Tibial artery (tissue), 4 donors: ENCODE data around the gene SNX5.

ENCODE experiments used
- DNase-seq, 2 donors: peaks; one replicate each; pipeline ENCODE4 v3.0.0-alpha.2; 2019
- H3K27ac ChIP-seq, 2 donors: fragments of 200-600 bp; sonication (generic) in 1 of 2; 1 replicate in 1 of 2; 2 replicates in 1 of 2; pipeline ENCODE4 v1.5.1; 2018 to 2019; ENCODE audit warnings: mild to moderate bottlenecking in 1 of 2
- H3K27me3 ChIP-seq, 2 donors: fragments of 200-600 bp; sonication (generic) in 1 of 2; one replicate each; pipeline versions ENCODE4 v1.5.1 to v1.6.0; 2016 to 2019
- H3K36me3 ChIP-seq, 3 donors: fragments of 200-600 bp; sonication (generic) in 2 of 3; one replicate each; pipeline ENCODE4 v1.5.1; 2016 to 2019; ENCODE audit warnings: mild to moderate bottlenecking in 2 of 3
- H3K4me1 ChIP-seq, 4 donors: fragments of 200-600 bp; sonication (generic) in 2 of 4; 1 replicate in 3 of 4; 2 replicates in 1 of 4; pipeline ENCODE4 v1.5.1; 2016 to 2019
- H3K4me3 ChIP-seq, 2 donors: fragments of 200-600 bp; sonication (generic) in 1 of 2; 1 replicate in 1 of 2; 2 replicates in 1 of 2; pipeline ENCODE4 v1.5.1; 2018 to 2019; ENCODE audit warnings: mild to moderate bottlenecking in 2 of 2
- H3K9me3 ChIP-seq, 3 donors: fragments of 200-600 bp; sonication (generic) in 1 of 3; one replicate each; pipeline ENCODE4 v1.5.1; 2016 to 2019
- intact Hi-C: fragments of 100-400 bp; cut with DNase I; formaldehyde crosslinking; loops from one replicate; pipeline ENCODE4 v1.15.0; 2023; ENCODE audit warnings: low total_unique reads
- TF ChIP-seq, protein P1 (sequence below), 2 experiments: fragments of 200-600 bp in 1 of 2; fragments of 450-650 bp in 1 of 2; IDR thresholded peaks; one replicate each; pipeline ENCODE4 v1.5.1; 2017 to 2019; ENCODE audit warnings: antibody characterized with exemption in 2 of 2, mild to moderate bottlenecking in 1 of 2, moderate library complexity in 1 of 2

The SNX5 gene

DNA sequence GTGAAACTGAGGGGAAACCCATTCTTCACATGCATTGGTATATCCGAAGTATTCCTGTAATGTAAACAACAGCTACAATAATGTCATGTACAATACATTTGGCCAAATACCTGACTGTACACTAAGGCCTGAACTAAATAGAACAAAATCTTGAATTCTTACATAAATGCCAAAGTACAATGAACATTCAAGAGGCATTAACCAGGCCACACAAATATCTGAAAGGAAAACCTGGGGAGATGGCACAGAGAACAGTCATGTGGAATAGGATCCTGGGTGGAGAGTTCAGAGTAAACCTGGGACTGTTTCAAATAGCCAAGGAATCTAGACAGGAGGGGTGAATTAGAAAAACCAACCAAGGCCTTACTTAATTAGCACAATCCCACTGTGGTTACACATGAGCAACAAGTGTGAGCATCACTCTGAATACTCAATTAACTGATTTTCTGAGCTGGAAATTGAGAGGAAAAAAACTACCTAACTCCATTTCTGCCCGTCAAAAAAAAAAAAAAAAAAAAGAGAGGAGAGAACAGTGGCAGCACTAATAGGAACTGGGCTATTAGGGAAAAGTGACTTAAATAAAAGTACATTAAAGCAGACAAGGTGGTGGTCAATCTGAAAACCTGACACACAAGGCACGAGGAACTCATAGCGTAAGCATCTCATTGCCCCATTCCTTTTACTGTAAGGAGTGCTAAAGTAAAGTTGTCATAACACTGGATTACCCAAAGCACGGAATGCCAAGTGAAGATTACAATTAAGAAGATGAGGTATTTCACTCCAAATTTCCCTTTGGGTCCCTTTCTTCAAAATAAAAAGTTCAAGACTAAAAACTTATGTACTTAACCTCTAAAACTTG, 10.9 kb downstream of the SNX5 start:
- TF ChIP-seq, protein P1, sequence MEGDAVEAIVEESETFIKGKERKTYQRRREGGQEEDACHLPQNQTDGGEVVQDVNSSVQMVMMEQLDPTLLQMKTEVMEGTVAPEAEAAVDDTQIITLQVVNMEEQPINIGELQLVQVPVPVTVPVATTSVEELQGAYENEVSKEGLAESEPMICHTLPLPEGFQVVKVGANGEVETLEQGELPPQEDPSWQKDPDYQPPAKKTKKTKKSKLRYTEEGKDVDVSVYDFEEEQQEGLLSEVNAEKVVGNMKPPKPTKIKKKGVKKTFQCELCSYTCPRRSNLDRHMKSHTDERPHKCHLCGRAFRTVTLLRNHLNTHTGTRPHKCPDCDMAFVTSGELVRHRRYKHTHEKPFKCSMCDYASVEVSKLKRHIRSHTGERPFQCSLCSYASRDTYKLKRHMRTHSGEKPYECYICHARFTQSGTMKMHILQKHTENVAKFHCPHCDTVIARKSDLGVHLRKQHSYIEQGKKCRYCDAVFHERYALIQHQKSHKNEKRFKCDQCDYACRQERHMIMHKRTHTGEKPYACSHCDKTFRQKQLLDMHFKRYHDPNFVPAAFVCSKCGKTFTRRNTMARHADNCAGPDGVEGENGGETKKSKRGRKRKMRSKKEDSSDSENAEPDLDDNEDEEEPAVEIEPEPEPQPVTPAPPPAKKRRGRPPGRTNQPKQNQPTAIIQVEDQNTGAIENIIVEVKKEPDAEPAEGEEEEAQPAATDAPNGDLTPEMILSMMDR (IDR thresholded peaks at IDR 0.05): no peak
- no peaks in the 10 kb centered on the region for H3K9me3 ChIP-seq
- peak overlapping the region; percentile 2 to 40 for H3K27ac ChIP-seq
- H3K36me3 ChIP-seq: peaks cover 22 to 37% (median 32%) of the 10 kb centered on the region in 3 donors
- H3K4me3 ChIP-seq: no peak overlapping the region
- no peaks in the 10 kb centered on the region for H3K27me3 ChIP-seq
- DNase-seq: no peak
- H3K4me1 ChIP-seq: peaks cover 0 to 54% (median 30%) of the 10 kb centered on the region in 4 donors
- intact Hi-C loops: no loop called here

GRCh38 chr20:17956099-17956685, 12.4 kb downstream of the SNX5 start:
- H3K4me3 ChIP-seq: no peak overlapping the region
- TF ChIP-seq, protein P1 (IDR thresholded peaks at IDR 0.05): no peak
- intact Hi-C loops: no loop called here
- peaks cover 34 to 53% (median 47%) of the 10 kb centered on the region in 3 donors for H3K36me3 ChIP-seq
- no peaks in the 10 kb centered on the region for H3K27me3 ChIP-seq
- DNase-seq: no peak
- H3K27ac ChIP-seq: no peak overlapping the region
- no peaks in the 10 kb centered on the region for H3K9me3 ChIP-seq
- peaks cover 0 to 38% (median 24%) of the 10 kb centered on the region in 4 donors for H3K4me1 ChIP-seq

DNA sequence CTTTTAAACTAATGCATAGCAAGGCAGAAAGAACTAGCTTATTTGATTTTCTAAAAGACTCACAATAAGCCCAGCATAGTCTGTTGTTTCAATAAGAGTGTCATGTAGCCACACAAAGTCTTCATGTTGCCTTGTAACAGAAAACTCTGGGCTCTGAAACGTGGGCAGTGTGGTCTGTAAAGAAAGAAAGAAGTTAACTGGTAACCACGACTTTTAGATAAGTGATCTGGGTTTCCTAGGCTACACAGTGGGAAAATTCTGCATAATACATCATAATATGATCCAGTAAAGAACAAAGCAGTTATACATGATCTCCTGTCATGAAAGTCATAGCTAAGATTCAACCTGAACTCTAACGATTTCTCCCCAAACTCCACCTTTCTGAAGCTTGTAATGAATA, 13.3 kb downstream of the SNX5 start:
- Histone ChIP-seq H3K36me3 (peaks cover 42 to 62% (median 56%) of the 10 kb centered on the region in 3 donors), H3K4me3 (no peak overlapping the region), H3K9me3 (no peaks in the 10 kb centered on the region), H3K4me1 (peaks cover 0 to 29% (median 18%) of the 10 kb centered on the region in 4 donors), H3K27me3 (no peaks in the 10 kb centered on the region), H3K27ac (no peak overlapping the region)
- TF ChIP-seq, protein P1 (IDR thresholded peaks at IDR 0.05): no peak
- intact Hi-C loops: no loop called here
- no peak for DNase-seq

- H3K4me3 ChIP-seq: no peak overlapping the region
- no peaks in the 10 kb centered on the region for H3K9me3 ChIP-seq
- no peak overlapping the region for H3K27ac ChIP-seq
- no peak for DNase-seq
- peaks cover 56 to 75% (median 70%) of the 10 kb centered on the region in 3 donors for H3K36me3 ChIP-seq
- H3K4me1 ChIP-seq: peaks cover 0 to 16% (median 10%) of the 10 kb centered on the region in 4 donors
- TF ChIP-seq, protein P1 (IDR thresholded peaks at IDR 0.05): no peak
- no peaks in the 10 kb centered on the region for H3K27me3 ChIP-seq
- intact Hi-C loops: no loop called here
Observed at GRCh38 chr20:17953935-17954334, 14.7 kb downstream of the SNX5 start.

DNA sequence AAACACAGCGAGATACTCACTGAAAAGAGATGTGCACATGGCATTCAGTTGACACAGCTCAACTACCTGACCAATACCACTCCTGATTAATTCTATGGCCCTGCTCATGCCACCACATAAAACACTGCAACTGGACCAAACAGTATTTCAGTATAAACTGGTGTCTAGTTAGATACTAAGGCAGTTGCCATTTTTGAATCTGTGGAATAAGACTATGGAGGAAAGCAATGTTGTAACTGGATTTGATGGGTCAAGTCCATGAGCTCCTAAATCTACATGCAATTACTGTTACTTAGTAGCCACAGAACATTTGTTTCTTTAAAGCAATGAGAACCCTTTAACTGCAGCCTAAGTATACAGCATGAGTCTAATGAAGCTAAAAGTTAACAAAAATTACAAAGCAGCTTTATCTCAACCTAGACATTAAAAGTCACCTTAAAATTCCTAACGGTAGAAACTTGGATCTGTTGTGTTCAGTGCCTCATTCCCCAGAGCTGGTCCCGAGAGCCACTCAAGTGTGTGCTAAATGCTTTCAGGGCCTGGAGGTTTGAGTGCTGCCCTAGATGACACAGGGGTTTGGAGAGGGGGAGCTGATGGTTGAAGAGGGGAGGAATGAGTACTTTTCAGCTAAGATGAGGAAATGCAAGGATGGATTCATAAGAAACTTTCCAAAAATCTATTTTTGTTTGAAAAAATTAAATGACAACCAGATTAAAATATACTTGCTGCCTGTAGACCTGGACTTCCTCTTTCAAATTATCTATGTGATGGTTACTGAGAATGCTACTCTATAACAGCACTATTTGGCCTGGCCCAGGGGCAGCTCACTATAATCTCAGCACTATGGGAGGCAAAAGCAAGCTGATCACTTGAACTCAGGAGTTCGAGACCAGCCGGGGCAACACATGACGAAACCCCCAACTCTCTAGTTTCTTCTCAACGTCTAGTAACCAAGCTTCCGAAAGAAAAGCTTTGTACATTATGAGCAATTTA, 15.6 kb downstream of the SNX5 start:
- Histone ChIP-seq H3K36me3 (peaks cover 66 to 85% (median 80%) of the 10 kb centered on the region in 3 donors), H3K27ac (no peak overlapping the region), H3K9me3 (no peaks in the 10 kb centered on the region), H3K27me3 (no peaks in the 10 kb centered on the region), H3K4me1 (peaks cover 0 to 6% (median 3%) of the 10 kb centered on the region in 4 donors), H3K4me3 (no peak overlapping the region)
- no peak for DNase-seq
- TF ChIP-seq, protein P1 (IDR thresholded peaks at IDR 0.05): no peak
- intact Hi-C loops: no loop called here
